OCI-LY3 (cell line): ENCODE measurements around the gene PALLD.

Experiments
- H2AFZ ChIP-seq: fragments of 200-600, 300-600 bp; shearing (Covaris generic); 2 replicates; pipeline ENCODE4 v1.6.0; 2014; ENCODE audit warnings: antibody characterized with exemption, low read depth, low read length
- H3K27ac ChIP-seq: fragments of 200-600, 300-600 bp; sonication (generic); 2 replicates; pipeline ENCODE4 v1.5.1; 2014; ENCODE audit warnings: mild to moderate bottlenecking, low read length, moderate library complexity, mixed read lengths
- H3K27me3 ChIP-seq: fragments of 200-600, 300-600 bp; sonication (generic); 2 replicates; pipeline ENCODE4 v1.6.1; 2014; ENCODE audit warnings: low read depth, low read length, mixed read lengths
- H3K36me3 ChIP-seq: fragments of 200-600, 300-600 bp; sonication (generic); replicated peaks from 2 replicates; pipeline ENCODE3; 2014; ENCODE audit warnings: low read depth, low read length, mixed read lengths
- H3K4me1 ChIP-seq: fragments of 300-600, 200-600 bp; sonication (generic); 2 replicates; pipeline ENCODE4 v1.6.1; 2014; ENCODE audit warnings: low read length, mixed read lengths
- H3K4me2 ChIP-seq: fragments of 200-600, 300-600 bp; sonication (generic); 2 replicates; pipeline ENCODE4 v1.6.1; 2014; ENCODE audit warnings: low read length, mixed read lengths
- H3K4me3 ChIP-seq: fragments of 300-600, 200-600 bp; sonication (generic); 2 replicates; pipeline ENCODE4 v1.5.1; 2014; ENCODE audit warnings: antibody characterized with exemption, mild to moderate bottlenecking, low read length, moderate library complexity
- H3K79me2 ChIP-seq: fragments of 300-600, 200-600 bp; shearing (Covaris generic); 2 replicates; pipeline ENCODE4 v1.6.1; 2014; ENCODE audit warnings: mild to moderate bottlenecking, low read length, mixed read lengths
- H3K9ac ChIP-seq: fragments of 300-600, 200-600 bp; shearing (Covaris generic); 2 replicates; pipeline ENCODE4 v1.6.0; 2014; ENCODE audit warnings: mild to moderate bottlenecking, low read length, moderate library complexity
- H3K9me3 ChIP-seq: fragments of 200-600, 300-600 bp; shearing (Covaris generic); 2 replicates; pipeline ENCODE4 v1.6.1; 2014; ENCODE audit warnings: low read length, mixed read lengths; ENCODE audit not compliant: insufficient read depth
- H4K20me1 ChIP-seq: fragments of 200-600, 300-600 bp; sonication (generic); 2 replicates; pipeline ENCODE4 v1.6.1; 2016; ENCODE audit warnings: low read length, mixed read lengths; ENCODE audit not compliant: insufficient read depth
- CTCF ChIP-seq: fragments of 200-600, 300-600 bp; sonication (generic); IDR thresholded peaks from 2 replicates; pipeline ENCODE4 v1.5.1; 2014; ENCODE audit warnings: antibody characterized with exemption, low read length, low read depth
- EZH2phosphoT487 ChIP-seq: fragments of 200-600 bp; shearing (Covaris generic); IDR thresholded peaks from 2 replicates; pipeline ENCODE4 v1.6.1; 2018; ENCODE audit warnings: antibody characterized with exemption, mixed run types, low read depth

The PALLD gene

DNA sequence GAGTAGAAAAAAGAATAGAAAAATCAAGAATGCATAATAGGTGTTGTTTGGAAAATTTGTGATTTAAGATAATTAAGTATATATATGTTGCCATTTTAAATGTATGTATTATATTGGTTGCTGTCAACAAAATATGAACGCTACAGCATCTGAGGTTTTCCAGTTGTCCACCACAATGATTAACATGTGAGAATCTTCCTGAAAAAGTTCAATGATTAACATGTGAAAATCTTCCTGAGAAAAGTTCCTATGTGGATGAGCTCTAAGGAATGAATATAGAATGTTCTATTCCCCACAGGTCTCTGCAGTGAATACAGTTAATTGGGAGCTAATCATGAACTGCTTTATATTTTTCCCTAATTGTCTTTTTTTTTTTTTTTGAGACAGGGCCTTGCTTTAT lies 298.5 kb downstream of the PALLD start:
- no peak overlapping the region for H3K9ac ChIP-seq
- H3K27ac ChIP-seq: no peak overlapping the region
- peaks cover 20% of the 10 kb centered on the region; the same call in 1 of the 2 replicates for H3K27me3 ChIP-seq

DNA sequence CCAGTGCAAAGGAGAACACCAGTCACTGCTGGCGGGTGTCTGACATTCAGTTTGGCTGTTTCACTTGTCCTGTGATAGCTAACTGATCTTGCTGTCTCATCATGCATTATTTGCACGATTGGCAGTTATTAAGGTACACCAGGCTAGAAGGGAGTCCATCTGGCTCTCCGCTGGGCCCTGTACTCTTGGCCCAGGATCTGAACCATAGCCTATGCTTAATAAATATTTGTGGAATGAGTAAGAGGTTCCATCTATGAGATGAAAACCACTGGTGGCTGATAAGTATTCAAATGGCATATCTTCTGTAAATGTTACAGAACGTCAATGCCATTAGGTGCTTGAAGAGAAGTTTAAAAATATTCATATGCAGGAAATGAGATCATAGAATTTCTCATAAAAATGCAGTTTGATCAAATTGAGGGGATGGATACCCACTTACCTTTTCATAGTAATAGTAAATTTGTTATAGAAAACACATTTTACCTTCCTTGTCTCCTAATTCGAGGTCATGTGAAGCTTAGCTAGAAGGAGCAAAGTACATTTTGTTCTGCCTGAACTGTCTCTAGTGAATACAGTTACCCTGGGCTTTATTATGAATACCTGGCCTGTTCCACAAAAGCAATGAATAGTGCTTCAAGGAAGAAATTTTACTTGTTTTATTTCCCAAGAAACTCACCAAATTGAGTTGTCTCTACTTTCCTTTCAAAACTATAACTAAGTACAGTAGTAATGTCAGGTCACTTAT lies 299.7 kb downstream of the PALLD start:
- no peak for TF ChIP-seq EZH2phosphoT487
- TF ChIP-seq CTCF: no peak
- H3K79me2 ChIP-seq: no peaks in the 10 kb centered on the region
- no peak overlapping the region for H3K4me2 ChIP-seq
- no peaks in the 10 kb centered on the region for H3K36me3 ChIP-seq
- H4K20me1 ChIP-seq: no peaks in the 10 kb centered on the region
- H3K9ac ChIP-seq: no peak overlapping the region
- no peaks in the 10 kb centered on the region for H3K9me3 ChIP-seq
- no peak overlapping the region for H3K4me3 ChIP-seq
- H3K27me3 ChIP-seq: peaks cover 15% of the 10 kb centered on the region; the same call in 1 of the 2 replicates
- H3K27ac ChIP-seq: no peak overlapping the region
- H3K4me1 ChIP-seq: no peaks in the 10 kb centered on the region
- H2AFZ ChIP-seq: no peak overlapping the region

More for the DNA sequence above, 298.5 kb downstream of the PALLD start:
- TF ChIP-seq CTCF (no peak), EZH2phosphoT487 (no peak)
- no peak overlapping the region for H3K4me3 ChIP-seq
- H2AFZ ChIP-seq: no peak overlapping the region
- peaks cover 3% of the 10 kb centered on the region for H3K4me1 ChIP-seq
- H3K9me3 ChIP-seq: no peaks in the 10 kb centered on the region
- H3K79me2 ChIP-seq: no peaks in the 10 kb centered on the region
- H3K36me3 ChIP-seq: peaks cover 3% of the 10 kb centered on the region
- H3K4me2 ChIP-seq: no peak overlapping the region
- no peaks in the 10 kb centered on the region for H4K20me1 ChIP-seq

GRCh38 chr4:168797194-168797593 lies 300.3 kb downstream of the PALLD start:
- Histone ChIP-seq H3K4me2 (no peak overlapping the region), H3K27ac (no peak overlapping the region), H3K36me3 (no peaks in the 10 kb centered on the region), H4K20me1 (no peaks in the 10 kb centered on the region), H2AFZ (no peak overlapping the region), H3K27me3 (peaks cover 9% of the 10 kb centered on the region; the same call in 1 of the 2 replicates), H3K9me3 (no peaks in the 10 kb centered on the region), H3K9ac (no peak overlapping the region), H3K4me3 (no peak overlapping the region), H3K79me2 (no peaks in the 10 kb centered on the region), H3K4me1 (no peaks in the 10 kb centered on the region)
- TF ChIP-seq EZH2phosphoT487 (no peak), CTCF (no peak)

GRCh38 chr4:168797738-168798375 lies 301.0 kb downstream of the PALLD start:
- no peaks in the 10 kb centered on the region for H3K9me3 ChIP-seq
- no peaks in the 10 kb centered on the region for H3K79me2 ChIP-seq
- no peak overlapping the region for H3K9ac ChIP-seq
- no peaks in the 10 kb centered on the region for H3K36me3 ChIP-seq
- no peak overlapping the region for H3K4me3 ChIP-seq
- no peak overlapping the region for H3K4me2 ChIP-seq
- H3K27ac ChIP-seq: no peak overlapping the region
- H4K20me1 ChIP-seq: no peaks in the 10 kb centered on the region
- H3K4me1 ChIP-seq: no peaks in the 10 kb centered on the region
- TF ChIP-seq CTCF (no peak), EZH2phosphoT487 (no peak)
- no peak overlapping the region for H2AFZ ChIP-seq
- 0 out of 2 replicates have a peak, but pooled peaks cover 6% of the 10 kb centered on the region for H3K27me3 ChIP-seq
